ENCODE measurements around the gene TIAM1.

The TIAM1 gene

DNA sequence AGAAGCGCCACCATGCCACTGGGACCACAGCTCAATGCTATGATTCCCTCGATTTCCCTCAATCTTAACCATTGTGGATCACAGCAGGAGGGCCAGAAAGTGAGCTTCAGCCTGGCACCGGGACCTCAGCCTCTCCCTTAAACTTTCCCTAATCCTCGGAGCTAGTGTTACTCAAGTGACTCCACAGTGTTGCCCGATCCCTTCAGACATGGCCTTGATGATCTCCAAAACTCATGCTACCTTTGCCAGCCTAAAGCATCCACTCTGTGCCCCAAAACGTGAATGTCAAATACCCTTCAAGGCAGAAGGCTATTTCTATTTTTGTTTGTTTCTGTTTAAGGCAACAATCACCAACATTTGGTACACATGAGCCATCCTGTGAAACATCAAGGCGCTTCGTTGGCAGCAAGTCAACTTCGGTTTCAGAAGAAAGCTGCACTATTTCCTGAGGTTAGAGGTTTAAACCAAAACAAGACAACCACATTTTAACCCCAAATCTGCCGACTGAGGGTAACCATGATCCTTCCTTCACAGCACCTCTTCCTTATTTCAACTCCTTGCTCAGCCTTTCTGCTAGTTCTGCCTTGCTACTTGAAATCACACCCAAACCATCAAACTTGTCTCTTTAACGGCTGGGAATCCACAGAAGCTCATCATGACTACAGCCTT lies 211.4 kb downstream of the TIAM1 start:
- DNase-seq, result no peak

- DNase-seq, result no peak
Measured at GRCh38 chr21:31130821-31131220, 213.2 kb downstream of the TIAM1 start.

GRCh38 chr21:31128234-31128633 lies 215.8 kb downstream of the TIAM1 start:
- DNase-seq, result no peak

GRCh38 chr21:31124010-31124409 lies 220.1 kb downstream of the TIAM1 start:
- no peak for DNase-seq

DNA sequence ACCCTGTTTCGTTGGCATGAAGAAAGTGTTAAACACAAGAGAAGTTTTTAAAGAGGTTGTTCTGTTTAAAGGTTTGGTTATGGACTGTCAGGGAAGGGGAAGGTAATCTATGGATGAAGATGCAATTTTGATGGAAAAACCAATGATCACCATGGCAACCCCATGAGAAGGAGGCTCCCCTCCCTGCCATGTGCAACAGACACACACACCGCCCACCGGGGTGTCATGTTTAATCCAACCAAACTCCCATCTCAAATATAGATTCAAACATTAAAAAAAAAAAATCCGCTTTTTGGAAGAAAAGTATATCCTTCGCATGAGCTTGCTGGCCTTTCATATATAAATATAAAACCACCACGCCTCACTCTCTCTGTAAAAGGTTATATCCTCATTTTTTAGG lies 224.9 kb downstream of the TIAM1 start:
- DNase-seq, result no peak

GRCh38 chr21:31117128-31117916 lies 226.7 kb downstream of the TIAM1 start:
- DNase-seq, result no peak

DNA sequence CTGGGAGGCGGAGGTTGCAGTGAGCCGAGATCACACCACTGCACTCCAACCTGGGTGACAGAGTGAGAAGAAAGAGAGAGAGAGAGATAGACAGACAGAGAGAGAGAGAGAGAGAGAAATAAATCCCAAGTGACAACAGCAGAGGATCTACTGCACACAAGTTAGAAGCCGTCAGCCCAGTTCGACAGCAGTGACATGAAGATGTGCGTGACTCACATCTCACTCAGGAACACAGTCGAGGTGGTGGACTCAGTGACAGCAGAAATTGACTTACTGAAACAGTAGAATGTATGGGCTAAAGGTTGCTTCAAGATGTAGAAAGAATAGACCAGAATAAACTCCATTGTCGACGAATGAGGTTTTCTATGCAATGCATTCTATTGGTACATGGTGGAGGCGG lies 228.8 kb downstream of the TIAM1 start:
- no peak for DNase-seq

DNA sequence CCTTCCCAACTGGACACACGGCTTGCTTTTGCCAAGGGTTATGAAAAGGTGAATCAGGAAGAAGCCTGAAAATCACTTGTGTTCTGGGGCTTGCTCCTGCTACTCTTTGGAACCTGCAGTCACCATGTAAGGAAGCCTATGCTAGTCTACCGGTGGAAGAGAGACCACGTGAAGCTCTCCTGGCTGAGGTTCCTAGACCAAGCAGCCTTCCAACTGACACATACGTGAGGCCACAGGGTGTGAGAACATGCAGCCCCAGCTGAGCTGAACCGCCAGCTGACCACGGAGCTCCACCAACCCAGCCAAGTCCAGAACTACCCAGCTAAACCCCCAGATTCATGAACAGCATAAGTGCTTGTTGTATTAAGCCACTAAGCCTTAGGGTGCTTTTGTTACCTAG lies 233.0 kb downstream of the TIAM1 start:
- DNase-seq, result peak in 1 of 2 experiments; percentile 37

- no peak for DNase-seq
Measured at GRCh38 chr21:31110430-31110829, 233.6 kb downstream of the TIAM1 start.

GRCh38 chr21:31107871-31108270 lies 236.2 kb downstream of the TIAM1 start:
- DNase-seq, result no peak

GRCh38 chr21:31107176-31107785 lies 236.8 kb downstream of the TIAM1 start:
- no peak for DNase-seq

DNA sequence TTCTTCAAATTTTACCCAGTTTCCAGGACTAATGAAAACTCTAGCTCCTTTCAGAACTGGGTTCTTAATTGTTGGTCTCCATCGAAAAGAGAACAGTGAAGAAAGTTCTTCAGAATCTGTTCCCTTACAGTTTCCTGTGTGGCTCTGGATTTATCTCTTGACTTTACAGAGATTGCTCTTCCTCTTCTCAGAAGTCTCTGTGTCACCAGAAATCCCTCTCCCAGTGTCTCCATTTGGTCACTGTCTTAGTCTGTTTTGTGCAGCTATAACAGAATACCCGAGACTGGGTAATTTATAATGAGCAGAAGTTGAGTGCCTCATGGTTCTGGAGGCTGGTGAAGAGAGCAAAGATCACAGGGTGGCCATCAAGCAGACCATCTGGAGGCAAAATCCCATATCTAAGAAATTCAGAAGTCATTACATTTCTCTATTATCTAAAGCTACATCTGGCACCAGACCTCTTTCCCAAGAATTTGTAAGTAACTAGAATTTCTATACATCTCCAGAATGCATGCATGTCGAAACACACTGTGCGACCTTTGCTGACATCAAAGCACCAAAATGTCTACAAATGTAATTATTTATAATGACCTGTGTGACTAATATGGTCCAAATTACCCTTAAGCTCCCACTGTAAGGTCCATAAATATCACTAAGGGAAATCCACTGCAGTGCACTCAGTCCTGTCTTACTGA lies 240.3 kb downstream of the TIAM1 start:
- DNase-seq, result no peak

DNA sequence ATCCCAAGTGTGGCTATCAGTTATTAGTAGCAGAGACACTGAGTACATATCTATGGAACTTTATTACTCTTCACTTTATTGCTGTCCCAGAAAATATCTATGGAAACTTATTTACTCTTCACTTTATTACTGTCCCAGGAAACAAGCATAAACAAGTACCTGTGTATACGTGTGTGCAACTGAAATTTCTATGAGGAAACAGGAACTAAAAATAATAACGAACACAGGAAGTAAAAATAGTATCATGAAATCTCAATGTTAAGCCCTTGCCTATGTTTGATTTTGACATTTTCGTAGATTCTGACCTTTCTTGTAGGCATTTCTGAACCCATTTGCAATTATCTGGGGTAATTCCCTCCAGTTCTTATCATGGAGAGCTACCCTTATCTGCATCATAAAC lies 240.9 kb downstream of the TIAM1 start:
- no peak for DNase-seq

- no peak for DNase-seq
Measured at GRCh38 chr21:31099122-31099521, 244.9 kb downstream of the TIAM1 start.

DNA sequence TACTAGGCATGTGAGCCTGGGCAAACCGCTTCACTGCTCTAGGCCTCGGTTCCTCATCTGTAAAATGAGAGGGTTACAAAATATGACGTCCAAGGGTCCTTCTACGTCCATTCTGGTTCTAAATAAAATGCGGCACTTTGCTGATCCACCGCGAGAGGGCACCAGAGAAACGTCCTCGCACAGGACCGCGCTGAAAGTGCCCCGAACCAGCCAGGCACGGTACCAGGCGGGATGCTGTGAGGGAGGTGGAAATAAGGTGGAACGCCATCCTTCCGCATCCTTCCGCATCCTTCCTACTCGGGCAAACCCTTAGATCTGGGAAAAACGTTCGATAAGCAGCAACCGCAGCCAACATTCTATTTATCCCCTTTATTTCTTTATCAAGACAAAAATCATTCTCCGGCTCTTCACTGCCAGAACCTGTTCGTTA lies 245.5 kb downstream of the TIAM1 start:
- DNase-seq, result peak in 1 of 2 experiments; percentile 15

DNA sequence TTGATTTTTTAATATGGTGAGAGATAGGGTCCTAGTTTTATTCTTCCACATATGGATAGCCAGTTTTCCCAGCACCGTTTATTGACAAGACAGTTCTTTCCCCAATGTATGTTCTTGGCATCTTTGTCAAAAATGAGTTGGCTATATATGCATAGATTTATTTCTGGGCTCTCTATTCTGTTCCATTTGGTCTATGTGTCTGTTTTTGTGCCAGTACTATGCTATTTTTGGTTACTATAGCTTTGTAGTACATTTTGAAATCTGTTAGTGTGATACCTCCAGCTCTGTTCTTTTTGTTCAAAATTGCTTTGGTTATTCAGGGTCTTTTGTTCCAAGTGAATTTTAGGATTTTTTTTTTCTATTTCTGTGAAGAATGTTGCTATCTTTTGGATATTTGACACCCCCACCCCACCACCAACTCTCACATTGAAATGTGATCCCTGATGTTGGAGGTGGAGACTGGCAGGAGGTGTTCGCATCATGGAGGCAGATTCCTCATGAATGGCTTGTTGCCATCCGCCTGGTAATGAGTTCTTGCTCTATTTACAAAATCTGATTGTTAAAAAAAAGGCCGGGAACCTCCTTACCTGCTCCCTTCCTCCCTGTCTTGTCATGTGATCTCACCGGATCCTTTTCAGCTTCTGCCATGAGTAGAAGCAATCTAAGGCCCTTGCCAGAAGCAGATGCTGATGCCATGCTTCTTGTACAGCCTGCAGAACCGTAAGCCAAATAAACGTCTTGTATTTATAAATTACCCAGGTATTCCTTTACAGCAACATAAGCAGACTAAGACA lies 251.0 kb downstream of the TIAM1 start:
- DNase-seq, result no peak

GRCh38 chr21:31090376-31090775 lies 253.7 kb downstream of the TIAM1 start:
- no peak for DNase-seq

DNA sequence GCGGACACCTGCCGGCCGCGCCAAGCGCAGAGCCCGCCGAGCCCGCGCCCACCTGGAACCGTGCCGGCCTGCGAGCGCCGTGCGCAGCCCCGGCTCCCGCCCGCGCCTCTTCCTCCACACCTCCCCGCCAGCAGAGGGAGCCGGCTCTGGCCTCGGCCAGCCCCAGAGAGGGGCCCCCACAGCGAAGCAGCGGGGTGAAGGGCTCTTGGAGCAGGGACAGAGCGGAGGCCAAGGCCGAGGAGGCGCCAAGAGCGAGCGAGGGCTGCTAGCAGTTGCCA lies 255.6 kb downstream of the TIAM1 start:
- DNase-seq, result no peak

DNA sequence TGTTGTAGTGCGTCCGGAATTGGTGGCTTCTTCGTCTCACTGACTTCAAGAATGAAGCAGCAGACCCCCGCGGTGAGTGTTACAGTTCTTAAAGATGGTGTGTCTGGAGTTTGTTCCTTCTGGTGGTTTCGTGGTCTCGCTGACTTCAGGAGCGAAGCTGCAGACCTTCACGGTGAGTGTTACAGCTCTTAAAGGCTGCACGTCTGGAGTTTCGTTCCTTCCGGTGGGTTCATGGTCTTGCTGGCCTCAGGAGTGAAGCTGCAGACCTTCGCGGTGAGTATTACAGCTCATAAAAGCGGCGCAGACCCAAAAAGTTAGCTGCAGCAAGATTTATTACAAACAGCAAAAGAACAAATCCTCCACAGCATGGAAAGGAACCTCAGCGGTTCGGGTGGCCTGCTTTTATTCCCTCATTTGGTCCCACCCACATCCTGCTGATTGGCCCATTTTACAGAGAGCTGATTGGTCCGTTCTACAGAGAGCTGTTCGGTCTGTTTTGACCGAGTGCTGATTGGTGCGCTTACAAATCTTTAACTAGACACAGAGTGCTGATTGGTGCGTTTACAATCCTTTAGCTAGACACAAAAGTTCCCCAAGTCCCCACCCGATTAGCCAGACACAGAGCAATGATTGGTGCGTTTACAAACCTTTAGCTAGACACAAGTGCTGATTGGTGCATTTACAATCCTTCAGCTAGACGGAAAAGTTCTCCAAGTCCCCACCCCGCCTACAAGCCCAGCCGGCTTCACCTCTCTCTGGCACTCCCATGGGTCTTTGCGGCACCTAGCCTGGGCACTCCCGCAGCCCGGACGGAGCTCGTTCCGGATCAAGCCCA lies 256.2 kb downstream of the TIAM1 start:
- no peak for DNase-seq

- DNase-seq, result no peak
Measured at GRCh38 chr21:31084689-31085088, 259.4 kb downstream of the TIAM1 start.

DNA sequence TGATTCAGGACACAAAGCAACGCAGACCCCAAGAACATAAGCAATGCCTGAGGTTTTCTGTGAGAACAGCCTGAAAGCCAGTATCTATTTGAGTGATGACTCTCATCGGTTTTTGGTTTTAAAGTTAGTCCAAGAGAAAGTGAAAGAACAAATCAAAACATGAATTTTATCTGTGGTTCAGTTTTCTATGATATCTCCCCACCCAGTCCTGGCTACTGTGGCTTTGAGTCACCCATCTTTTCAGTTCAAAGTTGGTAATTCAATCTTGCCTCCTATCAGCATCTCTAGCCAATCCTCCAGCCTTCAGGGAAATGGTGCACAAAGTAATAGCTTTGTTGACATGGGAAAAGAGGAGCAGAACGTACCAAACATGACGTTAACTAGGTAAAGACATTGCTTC lies 265.3 kb downstream of the TIAM1 start:
- DNase-seq, result no peak

DNA sequence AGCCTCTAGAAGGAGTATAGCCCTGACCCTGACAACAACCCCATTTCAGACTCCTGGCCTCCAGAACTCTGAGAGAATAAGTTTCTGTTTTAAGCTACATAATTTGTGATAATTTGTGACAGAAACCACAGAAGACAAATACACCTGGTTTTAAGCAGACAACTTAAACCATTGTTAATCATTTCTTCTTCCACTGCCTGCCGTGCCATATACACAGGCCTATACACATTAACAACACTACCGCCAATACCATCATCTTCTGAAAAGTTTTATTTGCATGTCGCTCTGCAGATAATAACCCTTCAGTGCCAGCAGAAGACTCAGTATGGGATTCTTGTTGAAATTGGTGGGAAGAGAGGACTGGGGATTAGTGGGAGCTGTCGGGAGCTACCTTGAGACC lies 265.8 kb downstream of the TIAM1 start:
- DNase-seq, result no peak

Measured in cerebellar nuclear complex (tissue), 1 donor.